GM23248 (cell line): ENCODE data around the gene AIMP1. TPM values are rescaled to one million over a fixed set of nuclear protein-coding genes. Genes with fewer than 3 reads are reported as not detected.
A peak's percentile ranks its signal among the peaks of the same experiment; 100 is the strongest.

ENCODE experiments used
- DNase-seq: peaks from one replicate; pipeline ENCODE4 v3.0.0-alpha.2; 2015
- H2AFZ ChIP-seq: fragments of 200-600 bp; sonication (generic); 2 replicates; pipeline ENCODE4 v1.6.1; 2016; ENCODE audit warnings: antibody characterized with exemption
- H3F3A ChIP-seq: fragments of 200-600 bp; sonication (generic); 2 replicates; pipeline ENCODE4 v1.6.1; 2016; ENCODE audit warnings: mild to moderate bottlenecking, antibody characterized with exemption, mixed run types; ENCODE audit not compliant: insufficient read depth
- H3K27ac ChIP-seq: fragments of 200-600 bp; sonication (generic); 2 replicates; pipeline ENCODE4 v1.5.1; 2016; ENCODE audit warnings: mild to moderate bottlenecking
- H3K27me3 ChIP-seq: fragments of 200-600 bp; sonication (generic); replicated peaks from 2 replicates; pipeline ENCODE4 v1.6.1; 2016; ENCODE audit warnings: mild to moderate bottlenecking; ENCODE audit not compliant: insufficient read depth
- H3K36me3 ChIP-seq: fragments of 200-600 bp; sonication (generic); 2 replicates; pipeline ENCODE4 v1.6.1; 2016; ENCODE audit warnings: low read depth, mild to moderate bottlenecking
- H3K4me1 ChIP-seq: fragments of 200-600 bp; sonication (generic); 2 replicates; pipeline ENCODE4 v1.6.1; 2016; ENCODE audit warnings: mild to moderate bottlenecking; ENCODE audit not compliant: insufficient read depth
- H3K4me2 ChIP-seq: fragments of 200-600 bp; sonication (generic); one replicate; pipeline ENCODE4 v1.6.1; 2016; ENCODE audit warnings: mild to moderate bottlenecking; ENCODE audit not compliant: unreplicated experiment
- H3K4me3 ChIP-seq: fragments of 200-600 bp; sonication (generic); 2 replicates; pipeline ENCODE4 v1.5.1; 2016; ENCODE audit warnings: mild to moderate bottlenecking
- H3K79me2 ChIP-seq: fragments of 200-600 bp; sonication (generic); 2 replicates; pipeline ENCODE4 v1.6.1; 2016; ENCODE audit warnings: mild to moderate bottlenecking; ENCODE audit not compliant: insufficient read depth
- H3K9ac ChIP-seq: fragments of 200-600 bp; sonication (generic); 2 replicates; pipeline ENCODE4 v1.6.1; 2016; ENCODE audit warnings: mild to moderate bottlenecking
- H3K9me2 ChIP-seq: fragments of 200-600 bp; sonication (generic); 2 replicates; pipeline ENCODE4 v1.6.1; 2016; ENCODE audit warnings: mixed run types, mild to moderate bottlenecking, moderate library complexity; ENCODE audit not compliant: insufficient read depth
- H3K9me3 ChIP-seq: fragments of 200-600 bp; sonication (generic); one replicate; pipeline ENCODE4 v1.6.1; 2017; ENCODE audit warnings: low read depth
- H4K20me1 ChIP-seq: fragments of 200-600 bp; sonication (generic); 2 replicates; pipeline ENCODE4 v1.6.0; 2016; ENCODE audit not compliant: insufficient read depth
- EZH2 ChIP-seq: fragments of 200-600 bp; sonication (generic); IDR thresholded peaks from 2 replicates; pipeline ENCODE4 v1.6.1; 2018; ENCODE audit warnings: antibody characterized with exemption, mild to moderate bottlenecking; ENCODE audit not compliant: insufficient read depth, poor library complexity, severe bottlenecking
- EZH2phosphoT487 ChIP-seq: fragments of 200-600 bp; sonication (generic); IDR thresholded peaks from 2 replicates; pipeline ENCODE4 v1.6.1; 2018; ENCODE audit warnings: antibody characterized with exemption, moderate library complexity, mild to moderate bottlenecking, low read depth; ENCODE audit not compliant: insufficient read depth
- WGBS, 2 experiments: methylation state at CpG; one replicate each; pipeline ENCODE4 v1.1.6; 2015 to 2017; ENCODE audit warnings: low lambda C conversion rate in 2 of 2, low coverage in 1 of 2; ENCODE audit errors: missing lambda C conversion rate in 2 of 2; 5-methylcytosine and 5-hydroxymethylcytosine counted together
- in situ Hi-C: fragments of 300-500 bp; cut with MboI; formaldehyde crosslinking; loops from 2 replicates; pipeline ENCODE4 v1.15.0; 2020
- polyA plus RNA-seq: library from polyadenylated mRNA; unstranded; fragments of >200 nt; fragmentation: Nextera tagmentation; extraction: Ambion mirVana; gene quantifications from 2 replicates; pipeline ENCODE4 v1.2.1, GENCODE V29; 2016
- total RNA-seq: library from RNA; depleted of rRNA; stranded (reverse); fragments of >200 nt; shearing (Covaris generic); gene quantifications from 2 replicates; pipeline ENCODE4 v1.2.3, GENCODE V29; 2014

The AIMP1 gene
- total and polyA plus RNA-seq, 2 experiments from 2014 or later = 45.5 to 101 TPM

DNA sequence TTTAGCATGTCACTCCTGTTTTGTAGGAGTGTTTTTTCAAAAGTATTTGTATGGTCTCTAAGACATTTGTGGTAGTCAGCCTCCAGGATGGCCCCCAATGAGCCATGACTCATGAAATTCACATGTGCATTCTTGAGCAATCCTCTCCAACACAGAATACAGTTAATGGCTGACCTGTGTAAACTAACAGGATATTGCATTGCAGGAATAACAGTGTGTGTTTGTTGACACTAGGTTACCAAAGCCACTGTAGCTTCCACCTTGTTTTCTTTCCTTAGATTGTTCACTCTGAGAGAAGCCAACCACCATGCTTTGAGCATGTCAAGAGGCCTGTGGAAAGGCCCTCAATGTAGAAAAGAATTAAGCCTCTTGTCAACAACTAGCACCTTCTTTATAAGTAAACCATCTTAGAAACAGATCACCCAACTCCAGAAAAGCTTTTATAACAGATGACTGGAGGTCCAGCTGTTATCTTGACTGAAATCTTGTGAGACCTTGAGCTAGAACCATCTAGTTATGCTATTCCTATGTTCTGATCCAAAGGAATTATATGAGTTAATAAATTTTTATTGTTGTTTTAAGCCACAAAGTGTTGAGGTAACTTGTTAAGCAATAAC lies 28.9 kb upstream of the AIMP1 start:
- H3K4me2 ChIP-seq = peak overlapping the region; percentile 10
- peak overlapping the region; percentile 48 for H3K9ac ChIP-seq
- H3K27ac ChIP-seq = peak overlapping the region; percentile 81
- peaks cover 30% of the 10 kb centered on the region; the same call in 1 of the 2 replicates for H3K36me3 ChIP-seq
- no peaks in the 10 kb centered on the region; the same call in 1 of the 2 replicates for H3K9me2 ChIP-seq
- TF ChIP-seq EZH2 (no peak), EZH2phosphoT487 (no peak)
- no peaks in the 10 kb centered on the region for H3K27me3 ChIP-seq
- H2AFZ ChIP-seq = 0 out of 2 replicates have a peak overlapping the region, but pooled peaks have one; percentile 17
- H3F3A ChIP-seq = peaks cover 8% of the 10 kb centered on the region; the same call in 1 of the 2 replicates
- in situ Hi-C loops = no loop called here
- no peaks in the 10 kb centered on the region for H4K20me1 ChIP-seq
- 0 out of 2 replicates have a peak, but pooled peaks cover 29% of the 10 kb centered on the region for H3K79me2 ChIP-seq
- H3K9me3 ChIP-seq = no peaks in the 10 kb centered on the region
- DNase-seq = peak; percentile 86
- H3K4me1 ChIP-seq = peaks cover 10% of the 10 kb centered on the region
- H3K4me3 ChIP-seq = no peak overlapping the region

GRCh38 chr4:106289737-106290136 lies 26.6 kb upstream of the AIMP1 start:
- H3K36me3 ChIP-seq = peaks cover 31% of the 10 kb centered on the region
- peaks cover 8% of the 10 kb centered on the region; the same call in 1 of the 2 replicates for H3F3A ChIP-seq
- no peak overlapping the region for H3K9ac ChIP-seq
- H3K27me3 ChIP-seq = no peaks in the 10 kb centered on the region
- H3K79me2 ChIP-seq = 0 out of 2 replicates have a peak, but pooled peaks cover 24% of the 10 kb centered on the region
- H3K4me3 ChIP-seq = no peak overlapping the region
- H3K27ac ChIP-seq = no peak overlapping the region
- no peaks in the 10 kb centered on the region for H4K20me1 ChIP-seq
- H3K9me2 ChIP-seq = no peaks in the 10 kb centered on the region
- no peak overlapping the region for H2AFZ ChIP-seq
- in situ Hi-C loops = no loop called here
- peaks cover 10% of the 10 kb centered on the region for H3K4me1 ChIP-seq
- H3K4me2 ChIP-seq = no peak overlapping the region
- DNase-seq = no peak
- H3K9me3 ChIP-seq = no peaks in the 10 kb centered on the region
- 92 to 97% methylated on average over 2 of the region's 2 CpGs for WGBS, 2 experiments
- no peak for TF ChIP-seq EZH2
- no peak for TF ChIP-seq EZH2phosphoT487

DNA sequence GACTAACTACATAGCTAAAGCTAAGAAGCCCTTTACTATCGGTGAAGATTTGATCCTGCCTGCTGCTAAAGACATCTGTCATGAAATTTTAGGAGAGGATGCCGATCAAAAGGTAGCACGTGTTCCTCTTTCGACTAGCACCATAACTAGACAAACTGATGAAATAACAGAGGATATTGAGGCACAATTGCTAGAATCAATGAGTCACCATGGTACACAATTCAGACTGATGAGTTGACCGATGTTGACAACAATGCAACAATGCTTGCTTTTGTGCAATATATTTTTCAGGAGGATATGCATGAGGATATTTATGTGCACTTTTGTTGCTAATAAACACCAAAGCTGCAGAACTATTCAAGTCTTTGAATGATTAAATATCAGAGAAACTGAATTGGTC lies 24.7 kb upstream of the AIMP1 start:
- DNase-seq = no peak
- TF ChIP-seq EZH2phosphoT487 (no peak), EZH2 (no peak)
- Histone ChIP-seq H4K20me1 (no peaks in the 10 kb centered on the region), H3K27me3 (no peaks in the 10 kb centered on the region), H3K36me3 (peaks cover 29% of the 10 kb centered on the region), H3K9me2 (no peaks in the 10 kb centered on the region), H3K4me3 (no peak overlapping the region), H3K79me2 (0 out of 2 replicates have a peak, but pooled peaks cover 13% of the 10 kb centered on the region), H3F3A (peaks cover 8% of the 10 kb centered on the region; the same call in 1 of the 2 replicates), H2AFZ (no peak overlapping the region), H3K9ac (no peak overlapping the region), H3K4me1 (peaks cover 10% of the 10 kb centered on the region), H3K27ac (no peak overlapping the region), H3K4me2 (no peak overlapping the region), H3K9me3 (no peaks in the 10 kb centered on the region)
- in situ Hi-C loops = no loop called here
- 89 to 91% methylated on average over 5 of the region's 5 CpGs for WGBS, 2 experiments

GRCh38 chr4:106294062-106294461 lies 22.3 kb upstream of the AIMP1 start:
- no peaks in the 10 kb centered on the region for H4K20me1 ChIP-seq
- H3K79me2 ChIP-seq = 0 out of 2 replicates have a peak, but pooled peaks cover 2% of the 10 kb centered on the region
- in situ Hi-C loops = no loop called here
- H3K4me1 ChIP-seq = no peaks in the 10 kb centered on the region
- TF ChIP-seq EZH2 (no peak), EZH2phosphoT487 (no peak)
- DNase-seq = no peak
- H3F3A ChIP-seq = no peaks in the 10 kb centered on the region
- H3K27ac ChIP-seq = no peak overlapping the region
- H3K9me3 ChIP-seq = no peaks in the 10 kb centered on the region
- peaks cover 22% of the 10 kb centered on the region for H3K36me3 ChIP-seq
- H3K9me2 ChIP-seq = no peaks in the 10 kb centered on the region
- no peaks in the 10 kb centered on the region for H3K27me3 ChIP-seq
- H3K9ac ChIP-seq = no peak overlapping the region
- no peak overlapping the region for H3K4me3 ChIP-seq
- 98 to 99% methylated on average over 10 of the region's 10 CpGs for WGBS, 2 experiments
- no peak overlapping the region for H2AFZ ChIP-seq
- no peak overlapping the region for H3K4me2 ChIP-seq
